LNCaP clone FGC (cell line): ENCODE measurements around the gene OTOGL.
"Not testable (repeated sequence)": the region's sequence is repeated elsewhere in the genome, so short reads cannot be mapped to it uniquely, and the experiment has no call there.

Experiments used
- DNase-seq: peaks from one replicate; pipeline ENCODE4 v3.0.0-alpha.2; 2011; ENCODE audit warnings: low read depth
- H3K4me3 ChIP-seq: 2 replicates; pipeline ENCODE4 v1.5.1; 2011; ENCODE audit warnings: mild to moderate bottlenecking, low read depth, low read length, control low read depth
- TF ChIP-seq, protein P1 (sequence below): IDR thresholded peaks from 2 replicates; pipeline ENCODE4 v1.5.1; 2012; ENCODE audit warnings: mild to moderate bottlenecking; ENCODE audit not compliant: control insufficient read depth, insufficient read depth; ENCODE audit errors: extremely low read depth

The OTOGL gene

DNA sequence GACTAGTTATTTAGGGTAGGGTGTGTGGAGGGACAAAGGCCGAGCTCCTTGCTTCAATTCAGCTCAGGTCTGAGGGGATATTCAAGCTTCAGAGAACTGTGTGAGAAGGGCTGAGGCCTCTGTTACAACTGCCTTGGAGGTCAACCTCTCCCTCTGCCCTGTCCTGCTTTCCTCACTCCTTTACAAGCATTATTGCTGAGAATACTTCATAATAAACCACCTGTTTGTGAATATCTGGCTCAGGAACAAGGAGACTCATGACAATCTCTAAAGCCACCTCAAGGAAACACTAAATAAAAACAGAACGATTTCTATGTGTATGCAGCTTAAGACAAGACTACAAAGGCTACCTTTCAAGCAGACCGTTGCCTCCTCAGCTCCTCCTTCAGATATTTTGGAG, 21.7 kb downstream of the OTOGL start:
- H3K4me3 ChIP-seq, result no peak overlapping the region
- TF ChIP-seq, protein P1, sequence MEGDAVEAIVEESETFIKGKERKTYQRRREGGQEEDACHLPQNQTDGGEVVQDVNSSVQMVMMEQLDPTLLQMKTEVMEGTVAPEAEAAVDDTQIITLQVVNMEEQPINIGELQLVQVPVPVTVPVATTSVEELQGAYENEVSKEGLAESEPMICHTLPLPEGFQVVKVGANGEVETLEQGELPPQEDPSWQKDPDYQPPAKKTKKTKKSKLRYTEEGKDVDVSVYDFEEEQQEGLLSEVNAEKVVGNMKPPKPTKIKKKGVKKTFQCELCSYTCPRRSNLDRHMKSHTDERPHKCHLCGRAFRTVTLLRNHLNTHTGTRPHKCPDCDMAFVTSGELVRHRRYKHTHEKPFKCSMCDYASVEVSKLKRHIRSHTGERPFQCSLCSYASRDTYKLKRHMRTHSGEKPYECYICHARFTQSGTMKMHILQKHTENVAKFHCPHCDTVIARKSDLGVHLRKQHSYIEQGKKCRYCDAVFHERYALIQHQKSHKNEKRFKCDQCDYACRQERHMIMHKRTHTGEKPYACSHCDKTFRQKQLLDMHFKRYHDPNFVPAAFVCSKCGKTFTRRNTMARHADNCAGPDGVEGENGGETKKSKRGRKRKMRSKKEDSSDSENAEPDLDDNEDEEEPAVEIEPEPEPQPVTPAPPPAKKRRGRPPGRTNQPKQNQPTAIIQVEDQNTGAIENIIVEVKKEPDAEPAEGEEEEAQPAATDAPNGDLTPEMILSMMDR, result no peak
- DNase-seq, result no peak

DNA sequence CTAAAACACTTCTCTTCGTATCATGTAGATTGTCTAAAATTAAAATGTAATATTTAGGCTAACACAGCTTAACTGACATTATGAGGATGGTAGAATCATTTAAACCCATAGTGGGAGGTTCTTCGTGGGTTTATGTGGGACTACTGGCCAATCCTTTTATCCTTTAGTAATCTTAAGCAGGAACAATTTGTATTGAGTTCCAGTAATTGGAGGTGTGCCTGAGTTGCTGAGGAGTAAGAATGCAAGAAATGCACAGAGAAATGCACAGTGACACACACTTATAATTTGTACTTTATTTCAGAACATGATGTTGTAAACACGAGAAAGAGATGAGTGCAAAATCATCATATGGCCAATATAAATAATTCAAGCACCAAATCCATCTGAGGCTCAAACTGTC, 22.3 kb downstream of the OTOGL start:
- TF ChIP-seq, protein P1, result no peak
- no peak for DNase-seq
- no peak overlapping the region for H3K4me3 ChIP-seq

DNA sequence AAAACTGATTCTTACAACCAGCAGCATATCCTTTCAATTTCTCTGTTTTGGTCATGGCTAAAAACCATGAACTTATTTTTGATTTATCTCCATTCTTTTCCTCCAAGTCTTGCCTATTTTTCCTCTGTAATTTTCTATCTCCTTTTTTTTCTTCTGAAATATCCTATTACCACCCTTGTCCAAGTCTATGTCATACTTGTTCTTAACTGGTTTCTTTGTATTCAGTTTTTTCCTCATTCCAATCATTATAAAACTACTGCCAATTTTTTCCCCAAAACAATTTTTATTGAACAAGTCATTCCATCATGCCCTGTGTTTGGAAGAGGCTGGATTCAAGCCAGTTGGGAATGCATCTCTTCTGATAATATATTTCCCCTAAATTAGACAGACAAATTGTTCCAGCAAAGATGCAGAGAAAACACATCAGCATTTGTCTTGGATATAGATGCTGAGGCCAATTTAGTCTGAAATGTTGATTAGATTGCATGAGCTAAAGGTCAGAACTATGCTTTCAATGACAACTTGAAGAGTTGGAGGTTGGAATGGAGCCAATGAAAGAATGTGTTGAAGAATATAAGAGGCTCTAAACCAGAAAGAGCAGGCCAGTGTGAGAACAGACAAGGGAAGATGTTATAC, 30.7 kb downstream of the OTOGL start:
- H3K4me3 ChIP-seq, result no peak overlapping the region
- TF ChIP-seq, protein P1, result no peak
- no peak for DNase-seq

DNA sequence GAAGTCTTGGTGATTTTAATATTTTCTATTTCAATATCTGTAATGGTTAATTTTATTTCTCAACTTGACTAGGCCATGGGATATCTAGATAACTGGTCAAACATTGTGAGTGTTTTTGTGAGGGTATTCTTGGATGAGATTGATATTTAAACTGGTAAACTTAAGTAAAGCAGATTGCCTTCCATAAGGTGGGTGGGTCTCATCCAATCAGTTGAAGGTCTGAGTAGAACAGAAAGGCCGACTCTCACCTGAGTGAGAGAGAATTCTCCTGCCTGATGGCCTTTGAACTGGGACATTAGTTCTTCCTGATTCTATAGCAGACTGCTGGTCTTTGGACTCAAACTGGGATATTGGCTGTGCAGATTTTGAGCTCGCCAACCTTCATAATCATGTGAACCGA, 36.3 kb downstream of the OTOGL start:
- no peak for DNase-seq
- H3K4me3 ChIP-seq, result no peak overlapping the region
- TF ChIP-seq, protein P1, result no peak

DNA sequence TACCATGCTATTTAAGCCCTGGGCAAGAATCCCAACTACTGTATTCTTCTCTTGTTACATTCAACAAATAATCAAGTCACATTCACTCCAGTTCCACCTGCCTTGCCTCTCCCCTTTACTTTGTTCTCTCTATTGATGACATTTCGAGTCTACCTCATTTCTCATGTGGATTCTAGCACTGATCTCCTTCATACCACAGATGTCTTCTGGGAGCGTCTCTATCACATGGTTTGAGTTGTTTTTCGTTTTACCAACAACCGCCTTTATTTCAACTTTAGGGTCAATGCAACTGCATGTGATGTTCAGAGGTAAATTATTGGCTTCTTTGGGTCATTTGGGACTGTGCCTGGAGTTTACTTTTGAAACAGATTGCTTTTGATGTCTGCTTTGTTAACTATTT, 40.7 kb downstream of the OTOGL start:
- no peak for DNase-seq
- no peak overlapping the region for H3K4me3 ChIP-seq
- TF ChIP-seq, protein P1, result no peak

DNA sequence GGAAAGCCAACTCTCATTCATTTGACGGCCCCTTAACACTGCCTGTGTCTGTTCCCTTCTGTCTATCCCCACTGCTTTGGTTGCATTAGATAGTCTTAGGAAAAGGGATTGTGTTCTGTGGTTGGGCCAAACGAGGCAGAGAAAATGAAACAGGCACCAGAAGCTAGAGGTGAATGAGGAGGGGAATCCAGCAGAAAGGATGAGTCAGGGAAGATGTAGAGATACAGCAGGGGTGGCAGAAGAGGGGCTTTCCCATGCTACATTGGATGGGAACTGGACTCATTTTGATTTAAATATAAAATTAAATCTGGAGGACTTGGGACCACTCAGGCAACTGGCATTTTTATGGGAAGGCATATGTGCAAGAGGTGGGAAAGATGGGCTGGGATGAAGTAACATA, 43.3 kb downstream of the OTOGL start:
- no peak overlapping the region for H3K4me3 ChIP-seq
- DNase-seq, result no peak
- TF ChIP-seq, protein P1, result no peak

DNA sequence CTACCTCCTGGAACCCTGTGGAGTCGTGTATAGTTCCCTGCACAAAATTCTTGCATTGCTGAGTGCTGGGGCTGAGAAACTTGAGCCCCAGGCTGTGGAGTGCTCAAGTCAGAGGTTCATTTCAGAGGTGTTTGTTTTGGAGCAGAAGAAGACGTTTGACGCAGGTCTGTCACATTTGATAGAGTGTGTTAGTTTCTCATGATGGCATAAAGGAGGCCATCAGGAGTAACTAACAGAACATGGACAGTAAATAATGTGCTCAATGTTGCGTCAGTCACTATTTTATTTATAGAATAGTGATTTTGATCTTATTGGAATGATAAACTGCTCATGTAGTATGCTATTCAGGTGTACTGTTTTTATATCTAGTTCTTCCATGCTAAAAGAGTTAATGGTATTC, 44.2 kb downstream of the OTOGL start:
- no peak overlapping the region for H3K4me3 ChIP-seq
- DNase-seq, result no peak
- TF ChIP-seq, protein P1, result no peak

DNA sequence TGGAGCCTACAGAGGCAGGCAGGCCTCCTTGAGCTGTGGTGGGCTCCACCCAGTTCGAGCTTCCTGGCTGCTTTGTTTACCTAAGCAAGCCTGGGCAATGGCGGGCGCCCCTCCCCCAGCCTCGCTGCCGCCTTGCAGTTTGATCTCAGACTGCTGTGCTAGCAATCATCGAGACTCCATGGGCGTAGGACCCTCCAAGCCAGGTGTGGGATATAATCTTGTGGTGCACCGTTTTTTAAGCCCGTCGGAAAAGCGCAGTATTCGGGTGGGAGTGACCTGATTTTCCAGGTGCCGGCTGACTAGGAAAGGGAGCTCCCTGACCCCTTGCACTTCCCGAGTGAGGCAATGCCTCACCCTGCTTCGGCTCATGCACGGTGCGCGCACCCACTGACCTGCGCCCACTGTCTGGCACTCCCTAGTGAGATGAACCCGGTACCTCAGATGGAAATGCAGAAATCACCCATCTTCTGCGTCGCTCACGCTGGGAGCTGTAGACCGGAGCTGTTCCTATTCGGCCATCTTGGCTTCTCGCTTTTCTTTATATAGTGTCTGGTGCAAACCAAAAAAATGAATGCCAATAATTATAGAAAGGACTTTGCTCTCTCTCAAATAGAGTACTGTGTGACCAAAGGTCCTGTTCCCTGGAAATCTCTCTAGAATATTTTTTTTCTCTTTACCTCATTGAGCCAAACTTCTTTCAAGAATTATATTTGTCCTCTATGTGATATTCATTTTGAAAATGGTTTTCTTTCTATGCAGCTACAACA, 50.4 kb downstream of the OTOGL start:
- DNase-seq, H3K4me3 ChIP-seq: not testable (repeated sequence)
